GM21786 (cell line): ENCODE data around the gene COPS6.
"Not testable (repeated sequence)": the region's sequence is repeated elsewhere in the genome, so short reads cannot be mapped to it uniquely, and the experiment has no call there.

Experiments
- ATAC-seq: cut with Tn5 transposase; IDR thresholded peaks from one replicate; pipeline ENCODE4 v1.9.1; 2021; ENCODE audit not compliant: unreplicated experiment

COPS6 gene

GRCh38 chr7:100126239-100126930 lies 37.6 kb downstream of the COPS6 start:
- ATAC-seq: peak; percentile 20

GRCh38 chr7:100126931-100127865 lies 38.4 kb downstream of the COPS6 start, which contains the start of gene MBLAC1:
TSS of gene MBLAC1 (plus strand) at chr7:100126967. CDS start at chr7:100127396, 429 bp downstream.
- peak; percentile 56 for ATAC-seq

- ATAC-seq: no peak
These were observed 39.3 kb downstream of the COPS6 start for GRCh38 chr7:100127866-100128636.

- ATAC-seq: no peak
These were observed 39.8 kb downstream of the COPS6 start for GRCh38 chr7:100128637-100128963.

GRCh38 chr7:100130220-100130607 lies 41.4 kb downstream of the COPS6 start:
- not testable (repeated sequence) for ATAC-seq

- no peak for ATAC-seq
These were observed 42.1 kb downstream of the COPS6 start for GRCh38 chr7:100130608-100131453.

- no peak for ATAC-seq
These were observed 43.4 kb downstream of the COPS6 start for GRCh38 chr7:100132126-100132525.

GRCh38 chr7:100132697-100133151 lies 44.0 kb downstream of the COPS6 start:
- no peak for ATAC-seq

- no peak for ATAC-seq
These were observed 49.3 kb downstream of the COPS6 start for GRCh38 chr7:100137851-100138760.

GRCh38 chr7:100141555-100141949 lies 52.8 kb downstream of the COPS6 start:
- no peak for ATAC-seq
